T-helper 2 cell treated with Interferon-gamma antibody and Interleukin-4, amounts not matched to agents 100 ng/mL and 5 ng/mL, for 36 hours (primary cell): ENCODE data around the gene TMC3. TPM values are rescaled to one million over a fixed set of nuclear protein-coding genes. Genes with fewer than 3 reads are reported as not detected.

Experiments
- intact Hi-C: fragments of 100-400 bp; cut with micrococcal nuclease; formaldehyde crosslinking; loops from one replicate; pipeline ENCODE4 v1.15.1; 2023
- total RNA-seq: library from RNA; stranded (reverse); gene quantifications from 2 replicates; pipeline ENCODE4 v1.2.3, GENCODE V29; 2022

Gene TMC3
- not detected in 2 replicates for total RNA-seq

DNA sequence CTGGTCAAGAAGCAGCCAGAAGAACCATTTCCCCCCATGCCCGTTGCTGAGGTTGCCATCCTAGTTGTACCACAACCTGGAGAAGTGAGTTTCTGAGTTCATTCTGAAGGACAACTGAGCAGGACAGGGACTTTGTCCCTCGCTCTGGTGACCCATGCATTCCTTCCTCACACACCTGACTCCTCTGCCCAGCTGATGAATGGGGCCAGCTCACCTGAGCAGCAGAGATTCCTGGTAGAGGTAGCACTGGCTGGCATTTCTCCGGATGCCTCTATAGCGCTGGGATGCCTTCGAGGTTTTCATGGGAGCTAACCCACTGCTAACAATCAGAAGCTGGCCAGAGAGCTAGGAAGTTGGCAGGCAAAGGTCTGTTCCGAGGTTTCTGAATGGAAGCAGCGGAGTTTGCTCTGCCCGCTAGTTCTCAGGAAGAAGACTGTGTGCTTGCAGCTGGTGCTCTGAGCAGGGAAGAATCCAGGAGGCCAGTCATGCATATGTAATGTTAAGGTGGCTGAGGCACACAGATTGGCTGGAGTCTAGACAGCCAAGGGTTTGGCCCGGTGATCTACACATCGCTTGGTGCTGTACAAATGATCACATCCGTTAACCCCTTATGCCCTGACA is at the start of gene TMC3:
TMC3 (minus strand) TSS at position 439 of the 621 bp plus-strand sequence; CDS start at position 303, 136 bp downstream.
- intact Hi-C loops = no loop called here

DNA sequence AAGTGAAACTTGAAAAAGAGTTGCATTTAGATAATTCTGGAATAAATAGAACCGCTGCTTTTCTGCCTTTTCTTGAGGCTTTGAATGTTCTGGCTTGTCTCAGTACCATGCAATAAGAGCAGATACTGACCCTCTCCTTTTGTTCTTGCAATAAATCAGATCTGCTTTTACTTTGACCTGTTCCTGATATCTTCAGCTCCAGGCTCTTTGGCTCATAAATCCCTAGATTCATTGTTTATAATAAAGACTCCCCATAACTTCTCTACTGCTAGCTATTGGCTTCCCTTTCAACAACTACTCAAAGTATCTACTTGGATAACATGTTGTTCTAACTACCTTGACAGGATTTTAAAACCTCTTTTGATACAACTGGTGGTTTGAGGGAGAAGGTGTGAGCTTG is 47.4 kb upstream of the TMC3 start:
- intact Hi-C loops = no loop called here

DNA sequence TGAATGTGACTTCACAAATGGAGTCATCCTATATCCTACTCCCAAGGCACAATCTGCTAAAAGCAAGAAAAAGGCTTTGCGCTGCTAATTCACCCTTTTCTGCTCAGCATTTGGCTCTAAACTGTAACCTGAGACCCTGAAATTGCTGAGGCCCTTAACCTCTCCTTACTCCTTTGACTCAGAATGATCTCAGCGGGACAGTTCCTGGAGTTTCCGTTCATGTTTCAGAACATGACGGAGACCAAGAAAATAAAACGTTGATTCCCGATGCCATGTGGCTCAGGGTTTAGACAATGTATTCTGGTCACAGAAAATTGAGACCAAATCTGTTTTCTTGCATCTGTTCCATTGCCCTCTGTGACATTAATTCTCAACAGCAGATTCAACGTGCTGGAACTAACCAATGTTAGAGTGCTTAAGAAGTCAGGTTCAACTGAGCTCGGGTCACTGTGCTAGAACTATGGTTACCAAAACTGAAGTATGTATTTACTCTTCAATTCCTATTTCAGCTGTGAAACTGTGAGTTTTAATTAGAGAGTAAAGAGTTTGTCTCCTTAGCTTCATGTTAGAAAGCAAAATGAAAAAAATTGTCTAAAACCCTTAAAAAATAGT is 45.4 kb upstream of the TMC3 start:
- intact Hi-C loops = loop anchor here (10.0 kb wide), 1 partner anchor 55 kb away; no protein-coding TSS in a partner anchor

DNA sequence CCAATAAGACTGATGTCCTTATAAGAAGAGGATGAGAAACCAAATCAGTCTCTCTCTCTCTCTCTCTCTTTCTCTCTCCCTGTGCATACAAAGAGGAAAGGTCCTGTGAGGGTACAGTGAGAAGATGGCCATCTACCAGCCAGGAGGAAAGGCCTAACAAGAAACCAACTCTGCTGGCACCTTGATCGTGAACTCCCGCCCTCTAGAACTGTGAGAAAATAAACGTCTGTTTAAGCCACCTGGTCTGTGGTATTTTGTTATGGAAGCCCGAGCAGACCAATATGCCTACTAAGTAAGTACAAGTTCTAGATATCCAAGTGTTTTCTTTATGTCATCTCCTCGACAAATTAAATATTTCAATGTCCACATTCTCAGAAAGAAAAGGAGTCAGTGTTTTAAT is 44.9 kb upstream of the TMC3 start:
- intact Hi-C loops = loop anchor here (10.0 kb wide), 1 partner anchor 56 kb away; no protein-coding TSS in a partner anchor

DNA sequence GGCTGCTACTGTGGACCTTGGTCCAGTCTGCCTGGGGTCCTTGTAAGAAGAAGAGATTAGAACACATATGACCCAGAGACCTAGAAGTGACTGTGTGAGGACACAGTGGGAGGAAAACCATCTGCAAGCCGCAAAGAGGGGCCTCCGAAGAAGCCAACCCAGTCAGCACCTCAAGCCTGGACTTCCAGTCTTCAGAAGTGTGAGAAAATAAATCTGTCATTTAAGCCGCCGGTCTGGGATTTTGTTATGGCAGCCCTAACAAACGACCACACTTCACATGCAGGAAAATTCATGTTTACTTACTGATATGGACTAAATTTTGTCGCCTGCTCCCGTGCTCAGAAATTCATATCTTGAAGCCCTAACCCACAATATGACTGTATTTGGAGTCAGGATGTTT is 44.4 kb upstream of the TMC3 start:
- intact Hi-C loops = loop anchor here (10.0 kb wide), 1 partner anchor 56 kb away; no protein-coding TSS in a partner anchor

DNA sequence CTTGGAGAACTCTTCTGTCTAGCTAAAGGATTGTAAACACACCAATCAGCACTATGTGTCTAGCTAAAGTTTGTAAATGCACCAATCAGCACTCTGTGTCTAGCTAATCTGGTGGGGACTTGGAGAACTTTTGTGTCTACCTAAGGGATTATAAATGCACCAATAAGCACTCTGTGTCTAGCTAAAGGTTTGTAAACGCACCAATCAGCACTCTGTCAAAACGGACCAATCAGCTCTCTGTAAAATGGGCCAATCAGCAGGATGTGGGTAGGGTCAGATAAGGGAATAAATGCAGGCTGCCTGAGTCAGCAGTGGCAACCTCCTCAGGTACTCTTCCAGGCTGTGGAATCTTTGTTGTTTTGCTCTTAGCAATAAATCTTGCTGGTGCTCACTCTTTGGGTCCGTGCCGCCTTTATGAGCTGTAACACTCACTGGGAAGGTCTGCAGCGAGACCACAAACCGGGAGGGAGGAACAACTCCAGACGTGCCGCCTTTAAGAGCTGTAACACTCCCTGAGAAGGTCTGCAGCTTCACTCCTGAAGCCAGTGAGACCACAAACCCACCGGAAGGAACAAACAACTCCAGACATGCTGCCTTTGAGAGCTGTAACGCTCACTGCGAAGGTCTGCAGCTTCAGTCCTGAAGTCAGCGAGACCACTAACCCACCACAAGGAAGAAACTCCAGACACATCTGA is 40.4 kb upstream of the TMC3 start:
- intact Hi-C loops = loop anchor here (10.0 kb wide), 1 partner anchor 60 kb away; no protein-coding TSS in a partner anchor

DNA sequence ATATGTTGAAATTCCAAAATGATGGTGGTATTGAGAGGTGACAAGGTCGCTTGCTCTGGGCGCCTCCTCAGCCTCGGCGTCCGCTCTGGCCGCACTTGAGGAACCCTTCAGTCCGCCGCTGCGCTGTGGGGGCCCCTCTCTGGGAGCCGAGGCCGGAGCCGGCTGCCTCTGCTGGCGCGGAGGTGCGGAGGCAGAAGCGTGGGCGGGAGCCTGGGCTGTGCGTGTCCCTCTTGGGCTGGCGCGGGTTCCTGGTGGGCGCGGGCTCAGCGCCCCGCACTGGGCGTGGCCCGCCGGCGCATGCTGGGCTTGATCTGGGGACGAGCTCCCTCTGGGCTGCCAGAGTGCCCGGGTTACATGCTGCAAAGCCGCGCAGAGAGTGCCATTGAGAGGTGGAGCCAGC is 39.8 kb upstream of the TMC3 start:
- intact Hi-C loops = loop anchor here (10.0 kb wide), 1 partner anchor 61 kb away; no protein-coding TSS in a partner anchor

DNA sequence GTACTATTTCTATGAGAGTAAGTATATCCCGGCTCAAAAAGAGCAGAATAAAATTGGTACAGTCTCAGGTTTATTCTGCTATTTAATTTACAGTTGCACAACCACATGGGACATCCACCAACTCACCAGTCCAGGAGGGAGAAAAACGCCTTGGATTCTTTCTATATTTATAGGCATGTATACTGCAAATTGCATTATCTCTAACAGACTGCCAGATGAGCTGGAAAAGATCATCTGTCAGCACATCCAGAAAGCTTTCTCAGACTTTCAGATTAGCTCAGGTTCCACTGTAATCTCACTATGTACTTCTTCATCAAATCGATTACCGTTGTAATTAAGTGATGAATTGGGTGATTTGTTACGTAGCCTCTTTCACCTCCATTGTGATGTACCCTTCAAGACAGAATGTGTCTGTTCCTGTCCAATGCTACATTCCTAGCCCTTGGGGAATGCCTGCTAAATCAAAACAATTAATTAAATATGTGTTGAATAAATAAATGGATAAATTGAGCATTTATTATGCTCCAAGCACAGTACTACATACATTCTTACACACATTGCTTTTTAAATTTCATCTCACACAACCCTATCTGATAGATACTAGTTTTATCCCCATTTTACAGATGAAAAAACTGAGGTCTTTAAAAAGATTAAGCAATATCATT is 38.1 kb upstream of the TMC3 start:
- intact Hi-C loops = loop anchor here (10.0 kb wide), 1 partner anchor 63 kb away; no protein-coding TSS in a partner anchor

DNA sequence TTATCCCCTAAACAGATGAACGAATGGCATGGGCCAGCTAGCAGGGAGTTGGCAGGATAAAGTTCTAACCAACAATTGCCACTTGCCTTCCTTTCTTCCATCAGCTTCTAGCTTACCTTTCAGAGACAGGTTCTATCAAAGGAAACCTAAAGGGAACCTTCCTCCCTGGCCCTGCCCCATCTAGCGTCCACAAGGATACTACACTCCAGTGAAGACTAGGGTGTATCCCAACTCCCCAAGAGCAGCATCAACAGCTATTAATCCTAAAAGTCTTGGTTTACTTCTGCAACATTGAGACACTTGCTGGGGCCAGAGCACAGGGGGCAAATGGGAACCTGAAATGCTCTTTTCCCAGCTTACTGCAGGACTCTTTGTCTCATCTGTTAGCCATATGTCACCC is 37.0 kb upstream of the TMC3 start:
- intact Hi-C loops = loop anchor here (10.0 kb wide), 1 partner anchor 64 kb away; no protein-coding TSS in a partner anchor

DNA sequence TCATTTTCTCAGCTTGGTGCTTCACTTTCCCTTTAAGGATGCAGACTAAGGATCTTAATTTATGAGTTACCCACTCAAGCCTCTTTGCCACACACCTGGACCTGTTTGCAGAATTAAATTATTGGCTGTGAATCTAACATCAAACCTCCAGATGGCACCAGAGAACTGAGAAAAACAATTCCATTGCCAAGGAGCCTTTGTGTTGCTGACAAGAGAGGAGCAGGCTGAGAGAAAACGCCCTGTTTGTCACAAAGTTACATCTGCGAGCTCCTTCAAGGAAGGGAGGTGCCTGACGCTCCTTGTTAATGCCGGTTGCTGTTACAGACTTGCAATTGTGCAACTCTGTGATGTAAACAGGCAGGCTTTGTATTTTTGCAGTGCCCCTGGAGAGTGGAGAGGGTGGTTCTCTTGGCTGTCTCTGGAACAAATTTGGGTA is 36.3 kb upstream of the TMC3 start:
- intact Hi-C loops = loop anchor here (1.0 to 10.0 kb wide), 2 partner anchors 64 to 637 kb away; no protein-coding TSS in a partner anchor

DNA sequence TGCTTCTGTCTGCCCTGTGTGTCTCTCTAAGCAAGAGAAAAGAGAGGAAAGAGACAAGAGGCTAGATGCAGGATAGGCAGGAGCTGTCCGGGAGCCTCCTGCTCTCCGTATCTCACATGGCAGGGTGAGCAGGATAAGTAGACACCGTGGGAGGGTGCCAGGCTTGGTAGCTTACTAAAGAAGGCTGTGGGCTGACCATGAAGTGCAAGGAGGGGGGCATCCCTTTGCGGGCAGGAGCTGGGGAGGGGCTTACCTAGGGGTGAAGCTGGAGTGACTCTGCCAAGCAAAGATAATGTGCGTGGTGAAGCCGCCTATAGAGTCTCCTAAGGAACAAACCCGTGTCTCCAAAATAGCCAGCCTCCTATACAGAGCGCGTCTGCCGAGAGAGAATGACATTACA is 33.7 kb upstream of the TMC3 start:
- intact Hi-C loops = loop anchor here (10.0 kb wide), 1 partner anchor 303 kb away; no protein-coding TSS in a partner anchor

DNA sequence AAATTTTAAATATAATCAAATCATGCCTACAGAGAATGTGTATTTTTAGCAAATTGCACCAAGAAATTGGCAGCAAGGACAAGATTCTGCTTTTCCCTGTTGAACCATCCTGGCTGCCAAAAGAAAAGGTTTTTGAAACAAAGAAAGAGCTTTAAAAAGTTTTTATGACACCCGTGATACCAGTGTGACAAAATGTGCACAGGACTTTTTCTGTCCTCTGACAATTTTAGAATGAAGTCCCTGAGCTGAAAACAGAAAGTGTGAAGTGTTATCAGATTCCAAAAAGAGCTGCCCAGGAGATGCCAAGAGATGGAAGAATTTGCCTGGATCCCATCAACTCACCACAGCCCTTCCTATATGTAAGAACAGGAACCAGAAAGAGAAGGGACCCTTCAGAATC is 33.2 kb upstream of the TMC3 start:
- intact Hi-C loops = loop anchor here (10.0 kb wide), 1 partner anchor 302 kb away; no protein-coding TSS in a partner anchor

DNA sequence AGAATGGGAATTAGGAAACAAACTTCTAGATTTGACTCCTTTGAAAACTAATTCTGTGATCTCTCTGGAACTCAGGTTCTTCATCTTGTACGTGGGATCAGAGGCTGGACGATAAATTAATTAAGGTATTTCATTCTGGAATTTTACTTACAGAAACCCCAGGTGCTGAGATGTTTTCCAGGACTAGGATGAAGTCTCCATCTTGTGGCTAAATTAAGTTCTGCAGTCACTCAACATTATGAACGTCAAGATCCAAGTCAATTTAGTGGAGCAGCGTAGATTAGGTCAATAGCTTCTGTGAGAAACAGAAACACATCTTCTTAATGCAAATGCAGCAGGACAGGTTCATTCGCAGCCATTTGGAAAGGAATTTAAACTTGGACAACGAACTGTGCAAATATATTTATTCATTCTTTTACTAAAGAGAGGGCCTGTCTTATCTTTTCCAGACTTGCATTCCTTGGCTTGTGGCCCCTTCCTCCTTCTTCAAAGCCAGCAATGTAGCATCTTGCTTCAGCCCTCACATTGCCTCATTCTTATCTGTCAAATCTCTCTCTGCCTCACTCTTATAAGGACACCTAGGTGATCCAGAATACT is 26.7 kb upstream of the TMC3 start:
- intact Hi-C loops = loop anchor here (1.0 to 10.0 kb wide), 3 partner anchors 125 to 296 kb away; no protein-coding TSS in a partner anchor

DNA sequence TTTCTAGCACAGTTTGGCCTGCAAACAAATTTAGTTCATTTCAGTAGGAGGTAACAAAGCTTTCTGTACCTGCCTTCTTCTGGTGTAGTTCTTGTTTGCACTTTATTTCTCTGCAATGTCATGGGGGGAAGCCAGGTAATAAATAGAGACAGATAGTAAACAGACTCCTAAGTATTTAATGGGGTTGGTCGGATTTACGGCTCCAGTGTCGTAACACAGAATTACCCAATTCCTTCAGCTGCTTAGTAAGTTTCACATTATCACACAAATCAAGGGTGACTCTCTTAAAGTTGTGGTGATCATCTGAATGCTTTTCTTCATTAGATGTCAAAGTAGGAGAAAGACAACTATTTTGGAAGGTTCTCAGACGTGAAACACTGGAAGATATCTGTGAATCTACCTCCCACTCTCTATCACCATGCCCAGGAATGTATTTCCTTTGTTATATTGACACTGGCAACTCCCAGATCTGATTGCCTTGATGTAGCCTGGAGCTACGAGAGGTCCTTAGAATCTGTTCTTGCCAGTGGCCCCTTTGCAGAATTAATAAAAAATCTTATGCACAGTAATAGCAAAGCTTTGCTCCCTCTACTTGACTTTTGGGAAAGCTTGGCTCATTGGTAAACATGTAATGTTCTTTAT is 25.0 kb upstream of the TMC3 start:
- intact Hi-C loops = no loop called here

DNA sequence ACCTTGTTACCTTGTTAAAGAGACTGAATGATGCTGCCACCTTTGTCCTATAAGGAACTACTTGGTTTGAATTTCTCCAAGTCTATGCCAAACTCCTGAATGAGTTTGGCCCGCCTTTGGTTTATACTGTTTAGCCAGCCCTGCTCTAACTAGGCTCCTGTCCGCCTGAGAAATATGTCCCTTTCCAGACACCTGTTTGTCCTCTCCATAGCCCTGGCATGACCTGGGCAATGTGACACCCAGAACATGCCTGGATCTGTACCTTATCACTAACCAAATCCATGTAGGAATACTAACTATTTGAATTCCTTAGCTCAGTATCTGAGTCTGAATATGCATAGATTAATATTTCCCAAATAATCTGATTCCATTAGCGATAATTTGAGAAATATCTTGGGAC is 24.4 kb upstream of the TMC3 start:
- intact Hi-C loops = no loop called here

DNA sequence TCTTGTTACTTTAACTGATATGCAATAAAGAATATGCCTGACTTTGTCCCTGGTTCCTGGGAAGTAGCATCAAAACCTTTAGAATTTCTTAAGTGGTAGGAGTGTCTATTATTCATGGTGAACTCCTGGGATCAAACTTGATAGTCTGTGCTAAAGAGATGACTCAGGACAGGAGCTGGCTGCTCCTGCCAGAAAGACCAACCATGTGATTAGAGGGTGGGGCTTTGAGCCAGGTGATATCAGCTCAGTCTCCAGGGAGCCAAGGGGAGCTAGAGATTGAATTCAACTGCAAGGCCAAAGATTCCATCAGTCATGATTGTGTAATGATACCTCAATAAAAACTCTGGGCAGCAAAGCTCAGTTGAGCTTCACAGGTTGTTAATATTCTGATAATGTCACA is 20.6 kb upstream of the TMC3 start:
- intact Hi-C loops = no loop called here

DNA sequence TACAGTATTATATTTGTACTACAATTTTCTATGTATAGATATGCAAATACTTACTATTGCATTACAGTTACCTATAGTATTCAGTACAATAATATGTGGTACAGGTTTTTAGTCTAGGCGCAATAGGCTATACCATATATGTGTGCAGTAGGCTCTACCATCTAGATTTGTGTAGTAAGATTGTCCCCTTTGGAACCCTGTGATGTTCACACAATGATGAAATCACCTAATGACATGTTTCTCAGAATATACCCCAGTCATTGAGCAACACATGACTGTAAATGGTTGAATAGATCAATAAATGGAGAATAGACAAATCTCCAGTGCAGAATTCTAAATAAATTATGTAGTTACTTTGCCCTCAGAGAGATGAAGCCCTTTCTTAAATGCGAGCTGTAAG is 17.6 kb upstream of the TMC3 start:
- intact Hi-C loops = no loop called here

DNA sequence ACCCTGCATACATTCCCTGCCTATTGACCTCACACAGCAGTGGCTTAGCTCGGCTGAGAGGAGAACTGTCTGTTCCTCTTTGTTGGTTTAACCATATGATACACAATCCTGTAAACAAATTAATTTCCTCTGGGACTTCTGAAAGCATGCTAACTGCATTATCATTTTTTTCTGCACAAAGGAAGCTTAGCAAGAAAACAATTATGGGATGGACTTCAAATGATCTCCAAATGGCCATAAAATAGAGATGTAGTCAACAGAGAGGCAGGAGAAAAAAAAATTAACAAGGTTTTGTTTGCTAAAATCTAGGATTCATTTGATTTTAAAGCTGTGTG is 14.4 kb upstream of the TMC3 start:
- intact Hi-C loops = no loop called here

DNA sequence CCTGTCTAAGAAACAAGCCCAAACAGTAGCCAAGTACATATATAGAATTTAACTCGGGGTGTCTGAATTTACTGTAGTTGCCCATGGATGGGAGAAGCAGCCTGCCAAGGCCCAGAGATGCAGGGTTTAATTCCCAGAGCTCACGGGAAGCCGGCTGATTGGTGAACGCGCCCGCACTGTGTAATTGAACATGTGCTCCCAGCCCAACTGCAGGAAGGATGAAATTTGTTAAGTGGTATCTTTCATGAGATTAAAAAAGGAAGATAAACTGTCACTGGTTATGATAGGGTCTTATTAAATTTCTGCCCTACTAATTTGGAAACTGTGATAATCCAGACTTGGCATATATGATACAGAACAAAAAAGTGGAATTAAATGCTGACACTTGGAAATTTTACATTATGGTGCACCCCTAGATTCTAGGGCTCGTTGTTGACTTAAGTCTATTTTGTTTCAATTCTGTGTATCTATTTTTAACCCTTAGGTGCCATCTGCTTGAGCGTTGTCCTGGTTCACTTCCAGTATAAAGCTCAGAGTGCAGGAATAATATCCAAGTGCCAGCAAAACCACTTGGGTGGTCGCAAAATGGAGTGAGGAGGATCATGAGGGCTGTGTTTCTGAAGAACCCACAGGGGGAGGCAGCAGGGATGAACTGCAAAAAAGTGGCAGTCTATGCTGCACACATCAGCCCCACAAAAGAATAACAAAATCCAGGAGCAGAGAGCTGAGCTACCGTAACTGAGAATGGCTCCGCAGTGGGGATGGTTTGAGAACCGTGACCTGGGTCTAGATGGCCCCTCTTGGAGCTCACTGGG is 13.8 kb upstream of the TMC3 start:
- intact Hi-C loops = no loop called here

DNA sequence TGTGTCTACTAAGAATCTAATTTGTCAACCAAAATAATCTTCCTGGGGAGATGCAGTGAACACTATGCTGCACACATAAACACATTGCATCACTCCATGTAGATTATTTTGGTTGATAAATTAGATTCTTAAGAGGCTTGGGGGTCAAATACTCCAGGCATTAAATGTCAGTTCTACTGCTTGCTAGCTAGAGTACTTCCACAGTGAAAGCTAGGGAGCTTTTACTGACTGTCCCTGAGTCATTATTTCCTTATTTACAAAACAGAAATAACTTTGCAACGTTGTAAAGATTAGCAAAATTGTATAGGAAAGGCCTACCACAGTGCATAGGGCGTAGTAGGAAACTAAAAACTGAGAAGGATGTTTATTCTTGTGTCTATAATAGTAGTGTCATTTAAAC is 12.9 kb upstream of the TMC3 start:
- intact Hi-C loops = no loop called here
